Upper lobe of left lung (tissue), 4 donors: ENCODE measurements around the gene ADRB2.

Source experiments
- POLR2AphosphoS5 ChIP-seq, 2 donors: sonication (generic); formaldehyde crosslinking; IDR thresholded peaks; one replicate each; pipeline ENCODE4 v1.5.1; 2017; ENCODE audit warnings: antibody characterized with exemption in 2 of 2
- TF ChIP-seq, protein P1 (sequence below), 6 experiments: fragments of 450-650 bp in 4 of 6; fragments of 200-600 bp in 2 of 6; sonication (generic) in 2 of 6; IDR thresholded peaks; one replicate each; pipeline ENCODE4 v1.5.1; 2016 to 2019; ENCODE audit warnings: antibody characterized with exemption in 6 of 6

DNA sequence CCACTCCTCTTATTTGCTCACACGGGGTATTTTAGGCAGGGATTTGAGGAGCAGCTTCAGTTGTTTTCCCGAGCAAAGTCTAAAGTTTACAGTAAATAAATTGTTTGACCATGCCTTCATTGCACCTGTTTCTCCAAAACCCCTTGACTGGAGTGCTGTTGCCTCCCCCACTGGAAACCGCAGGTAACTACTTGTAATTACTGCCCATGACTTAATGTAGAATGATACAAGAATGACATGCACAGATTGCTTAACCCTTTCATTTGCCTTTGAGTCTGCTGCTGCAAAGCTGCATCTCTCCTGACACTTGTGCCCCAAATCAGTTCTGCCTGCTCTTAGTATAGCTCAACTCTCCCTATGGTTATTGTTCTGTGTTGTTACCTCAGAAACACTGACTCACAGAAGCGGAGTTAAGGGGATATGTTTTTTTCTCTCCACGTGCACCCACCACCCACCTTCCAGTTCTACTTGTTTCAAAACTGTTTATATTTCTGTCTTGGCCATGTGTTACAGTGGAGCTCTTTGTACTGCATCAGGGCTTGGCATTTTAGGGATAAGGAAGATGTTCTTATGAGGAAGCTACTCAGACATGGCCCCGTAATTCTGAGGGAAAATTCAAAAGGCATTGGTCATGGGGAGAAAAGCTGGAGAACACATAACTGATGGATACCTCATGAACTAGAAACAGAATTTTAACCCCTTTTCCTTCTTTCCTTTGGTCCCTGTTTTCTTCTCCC, 2.3 kb downstream of the ADRB2 start:
- TF ChIP-seq POLR2AphosphoS5 (IDR thresholded peaks at IDR 0.05): peak; percentile 40 to 41
- TF ChIP-seq, protein P1, sequence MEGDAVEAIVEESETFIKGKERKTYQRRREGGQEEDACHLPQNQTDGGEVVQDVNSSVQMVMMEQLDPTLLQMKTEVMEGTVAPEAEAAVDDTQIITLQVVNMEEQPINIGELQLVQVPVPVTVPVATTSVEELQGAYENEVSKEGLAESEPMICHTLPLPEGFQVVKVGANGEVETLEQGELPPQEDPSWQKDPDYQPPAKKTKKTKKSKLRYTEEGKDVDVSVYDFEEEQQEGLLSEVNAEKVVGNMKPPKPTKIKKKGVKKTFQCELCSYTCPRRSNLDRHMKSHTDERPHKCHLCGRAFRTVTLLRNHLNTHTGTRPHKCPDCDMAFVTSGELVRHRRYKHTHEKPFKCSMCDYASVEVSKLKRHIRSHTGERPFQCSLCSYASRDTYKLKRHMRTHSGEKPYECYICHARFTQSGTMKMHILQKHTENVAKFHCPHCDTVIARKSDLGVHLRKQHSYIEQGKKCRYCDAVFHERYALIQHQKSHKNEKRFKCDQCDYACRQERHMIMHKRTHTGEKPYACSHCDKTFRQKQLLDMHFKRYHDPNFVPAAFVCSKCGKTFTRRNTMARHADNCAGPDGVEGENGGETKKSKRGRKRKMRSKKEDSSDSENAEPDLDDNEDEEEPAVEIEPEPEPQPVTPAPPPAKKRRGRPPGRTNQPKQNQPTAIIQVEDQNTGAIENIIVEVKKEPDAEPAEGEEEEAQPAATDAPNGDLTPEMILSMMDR (IDR thresholded peaks at IDR 0.05): peak in 2 of 6 experiments; percentile 22 to 29
